Nephron (organoid): Measurements from ENCODE around the gene SORCS2.

ENCODE experiments used
- H3K27ac Mint-ChIP-seq, 3 experiments: 2 replicates each; pipeline ENCODE4 v1.8.0; 2020; ENCODE audit warnings: mixed read lengths in 3 of 3, mild to moderate bottlenecking in 2 of 3, moderate library complexity in 1 of 3
- H3K27me3 Mint-ChIP-seq: 2 replicates; pipeline ENCODE4 v1.8.0; 2021; ENCODE audit warnings: low read depth, mild to moderate bottlenecking, moderate library complexity, mixed read lengths
- H3K36me3 Mint-ChIP-seq: 2 replicates; pipeline ENCODE4 v1.8.0; 2020; ENCODE audit warnings: low read depth, mixed read lengths
- H3K4me1 Mint-ChIP-seq: 2 replicates; pipeline ENCODE4 v1.8.0; 2020; ENCODE audit warnings: mixed read lengths
- H3K4me3 Mint-ChIP-seq, 3 experiments: 2 replicates each; pipeline ENCODE4 v1.8.0; 2020; ENCODE audit warnings: mild to moderate bottlenecking in 3 of 3, mixed read lengths in 3 of 3, moderate library complexity in 2 of 3
- H3K9me3 Mint-ChIP-seq: 2 replicates; pipeline ENCODE4 v1.8.0; 2020; ENCODE audit warnings: mixed read lengths
- TF ChIP-seq, protein P1 (sequence below), 3 experiments: fragments of 200-600 bp; sonication (generic); IDR thresholded peaks; one replicate each; pipeline ENCODE4 v1.5.0; 2021; ENCODE audit warnings: antibody characterized with exemption in 3 of 3; ENCODE audit not compliant: unreplicated experiment in 3 of 3

The SORCS2 gene

DNA sequence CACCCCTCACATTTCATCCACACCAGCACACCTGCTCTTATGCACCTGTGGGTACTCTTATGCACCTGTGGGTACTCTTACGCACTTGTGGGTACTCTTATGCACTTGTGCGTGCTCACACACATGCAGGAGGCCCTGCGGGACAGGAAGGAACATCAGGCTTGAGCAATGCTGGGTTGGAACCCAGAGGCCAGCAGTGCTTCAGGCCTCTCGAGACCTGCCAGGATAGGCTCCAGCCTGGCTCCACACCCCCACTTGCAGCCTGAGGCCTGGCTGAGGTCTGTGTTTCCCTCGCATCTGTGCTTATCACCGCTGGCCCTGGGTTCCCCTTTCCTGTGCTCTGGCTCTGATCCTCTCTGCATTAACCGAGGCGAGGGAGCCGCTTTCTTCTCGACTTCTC, 34.7 kb downstream of the SORCS2 start:
- H3K27ac Mint-ChIP-seq, result peak overlapping the region; percentile 29 to 59 (median 38)
- TF ChIP-seq, protein P1, sequence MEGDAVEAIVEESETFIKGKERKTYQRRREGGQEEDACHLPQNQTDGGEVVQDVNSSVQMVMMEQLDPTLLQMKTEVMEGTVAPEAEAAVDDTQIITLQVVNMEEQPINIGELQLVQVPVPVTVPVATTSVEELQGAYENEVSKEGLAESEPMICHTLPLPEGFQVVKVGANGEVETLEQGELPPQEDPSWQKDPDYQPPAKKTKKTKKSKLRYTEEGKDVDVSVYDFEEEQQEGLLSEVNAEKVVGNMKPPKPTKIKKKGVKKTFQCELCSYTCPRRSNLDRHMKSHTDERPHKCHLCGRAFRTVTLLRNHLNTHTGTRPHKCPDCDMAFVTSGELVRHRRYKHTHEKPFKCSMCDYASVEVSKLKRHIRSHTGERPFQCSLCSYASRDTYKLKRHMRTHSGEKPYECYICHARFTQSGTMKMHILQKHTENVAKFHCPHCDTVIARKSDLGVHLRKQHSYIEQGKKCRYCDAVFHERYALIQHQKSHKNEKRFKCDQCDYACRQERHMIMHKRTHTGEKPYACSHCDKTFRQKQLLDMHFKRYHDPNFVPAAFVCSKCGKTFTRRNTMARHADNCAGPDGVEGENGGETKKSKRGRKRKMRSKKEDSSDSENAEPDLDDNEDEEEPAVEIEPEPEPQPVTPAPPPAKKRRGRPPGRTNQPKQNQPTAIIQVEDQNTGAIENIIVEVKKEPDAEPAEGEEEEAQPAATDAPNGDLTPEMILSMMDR (IDR thresholded peaks at IDR 0.05; ENCODE audit: unreplicated experiment in 3 of 3), result no peak
- H3K4me3 Mint-ChIP-seq, result no peak overlapping the region
- no peaks in the 10 kb centered on the region for H3K9me3 Mint-ChIP-seq
- no peaks in the 10 kb centered on the region for H3K36me3 Mint-ChIP-seq
- H3K27me3 Mint-ChIP-seq, result peaks cover 3% of the 10 kb centered on the region
- H3K4me1 Mint-ChIP-seq, result peaks cover 46% of the 10 kb centered on the region

DNA sequence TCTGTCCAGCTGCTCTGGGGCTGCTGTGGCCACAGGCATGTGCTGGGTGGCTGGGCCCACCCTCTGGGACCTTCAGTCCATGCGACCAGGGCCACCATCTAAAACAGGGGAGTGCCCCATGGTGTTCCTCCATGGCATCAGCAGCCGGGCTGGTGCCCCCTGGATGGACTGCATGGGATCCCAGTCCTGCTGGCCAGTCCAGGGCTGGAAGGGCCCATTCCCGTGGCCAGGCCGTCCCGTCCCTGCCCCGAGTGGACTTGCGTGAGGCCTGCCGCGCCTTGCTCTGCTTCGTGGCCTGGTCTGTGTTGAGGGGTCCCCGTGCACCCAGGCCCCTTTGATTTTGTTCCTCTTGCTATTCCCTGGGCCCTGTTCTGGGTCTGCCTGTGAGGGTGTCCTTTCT, 36.4 kb downstream of the SORCS2 start:
- TF ChIP-seq, protein P1 (IDR thresholded peaks at IDR 0.05; ENCODE audit: unreplicated experiment in 3 of 3), result no peak
- H3K27me3 Mint-ChIP-seq, result peaks cover 3% of the 10 kb centered on the region
- no peaks in the 10 kb centered on the region for H3K36me3 Mint-ChIP-seq
- peaks cover 38% of the 10 kb centered on the region for H3K4me1 Mint-ChIP-seq
- H3K27ac Mint-ChIP-seq, result no peak overlapping the region
- H3K9me3 Mint-ChIP-seq, result no peaks in the 10 kb centered on the region
- H3K4me3 Mint-ChIP-seq, result no peak overlapping the region

DNA sequence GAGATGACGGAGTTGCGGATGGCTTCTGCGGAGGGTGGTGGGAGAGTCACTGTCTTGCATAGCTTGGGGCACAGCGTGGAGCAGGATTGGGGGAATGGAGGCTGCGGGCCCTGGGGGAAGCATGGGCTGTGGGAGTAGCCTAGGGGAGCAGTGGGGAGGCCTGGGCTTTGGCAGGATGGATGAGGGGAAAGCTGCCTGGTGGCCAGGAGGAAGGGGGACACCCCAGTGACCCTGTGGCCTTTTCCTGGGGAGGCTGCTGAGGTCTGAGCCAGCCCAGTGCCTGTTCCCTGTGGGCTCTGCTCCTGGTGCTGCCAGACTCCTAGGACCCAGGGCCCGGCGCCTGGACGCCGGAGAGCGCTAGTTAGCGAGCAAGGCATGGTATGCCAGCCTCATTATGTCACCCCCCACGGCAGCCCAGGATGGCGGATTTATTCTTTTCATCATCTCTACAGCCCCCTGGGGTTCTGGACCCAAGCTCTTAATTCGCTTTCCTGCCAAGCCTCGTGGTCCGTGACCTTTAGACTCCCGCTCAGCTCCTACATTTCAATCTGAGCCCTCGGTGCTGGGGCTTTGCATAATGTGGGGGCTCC, 39.8 kb downstream of the SORCS2 start:
- Mint-ChIP-seq H3K27ac (no peak overlapping the region), H3K27me3 (no peaks in the 10 kb centered on the region), H3K9me3 (no peaks in the 10 kb centered on the region), H3K4me3 (no peak overlapping the region), H3K4me1 (peaks cover 18% of the 10 kb centered on the region), H3K36me3 (no peaks in the 10 kb centered on the region)
- TF ChIP-seq, protein P1 (IDR thresholded peaks at IDR 0.05; ENCODE audit: unreplicated experiment in 3 of 3), result no peak

DNA sequence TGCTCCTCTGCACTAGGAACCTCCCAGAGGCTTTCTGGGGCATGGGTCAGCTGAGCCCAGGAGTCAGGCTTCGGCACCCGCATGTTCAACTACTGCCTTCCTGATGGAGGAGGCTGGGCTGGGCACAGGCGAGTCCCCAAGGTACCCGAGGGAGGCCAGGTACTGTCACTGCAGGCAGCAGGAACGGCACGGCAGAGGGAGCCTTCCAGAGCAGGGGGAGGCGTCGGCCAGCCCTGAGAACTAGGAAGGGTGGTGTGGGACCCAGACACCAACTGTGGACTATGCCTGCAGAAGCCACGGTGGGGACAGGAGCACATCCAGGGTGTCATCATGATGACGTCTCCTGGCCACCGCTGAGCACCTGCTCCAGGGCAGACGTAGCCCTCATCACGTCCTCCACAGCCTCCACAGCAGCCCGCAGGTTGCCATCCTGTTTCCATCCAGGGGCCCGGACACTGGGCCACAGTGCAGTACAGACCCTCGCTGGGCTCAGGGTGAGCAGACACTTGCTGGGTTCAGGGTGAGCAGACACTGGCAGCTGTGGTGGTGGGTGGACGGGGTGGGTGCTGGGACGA, 40.8 kb downstream of the SORCS2 start:
- TF ChIP-seq, protein P1 (IDR thresholded peaks at IDR 0.05; ENCODE audit: unreplicated experiment in 3 of 3), result no peak
- Mint-ChIP-seq H3K4me1 (peaks cover 19% of the 10 kb centered on the region), H3K27ac (no peak overlapping the region), H3K4me3 (no peak overlapping the region), H3K36me3 (no peaks in the 10 kb centered on the region), H3K9me3 (no peaks in the 10 kb centered on the region), H3K27me3 (no peaks in the 10 kb centered on the region)

DNA sequence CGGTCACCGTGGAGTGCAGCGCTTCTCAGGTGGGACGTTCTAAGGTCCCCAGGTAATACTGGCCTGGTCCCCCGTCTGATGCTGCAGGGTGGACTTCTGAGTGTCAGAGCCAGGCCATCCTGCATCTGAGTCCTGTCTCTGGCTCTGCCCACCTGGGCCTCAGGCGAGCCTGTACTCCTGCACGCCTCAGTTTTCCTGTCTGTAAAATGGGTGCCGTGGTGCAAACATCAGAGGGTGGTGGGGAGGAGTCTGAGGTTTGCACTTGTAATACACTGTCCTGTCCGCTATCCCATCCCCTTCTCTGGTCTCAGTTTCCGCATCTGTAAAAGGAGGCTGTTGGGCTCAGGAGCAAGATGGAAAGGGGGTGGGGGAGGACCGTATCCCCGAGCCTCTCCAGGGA, 41.3 kb downstream of the SORCS2 start:
- Mint-ChIP-seq H3K9me3 (no peaks in the 10 kb centered on the region), H3K4me1 (peaks cover 22% of the 10 kb centered on the region), H3K4me3 (no peak overlapping the region), H3K27me3 (no peaks in the 10 kb centered on the region), H3K36me3 (no peaks in the 10 kb centered on the region), H3K27ac (no peak overlapping the region)
- TF ChIP-seq, protein P1 (IDR thresholded peaks at IDR 0.05; ENCODE audit: unreplicated experiment in 3 of 3), result no peak
